Stimulated activated CD4-positive, alpha-beta T cell treated with anti-CD3 and anti-CD28 coated beads, Interleukin-4, amount 100 ng/mL, for 24 hours (primary cell): ENCODE results near the gene SENP8.

ENCODE experiments used
- DNase-seq: peaks from one replicate; pipeline ENCODE4 v3.0.0-alpha.2; 2020

The SENP8 gene

GRCh38 chr15:72116731-72117485 lies 1.3 kb upstream of the SENP8 start:
- no peak for DNase-seq

GRCh38 chr15:72117486-72118016 lies 652 bp upstream of the SENP8 start:
- peak; percentile 67 for DNase-seq

- no peak for DNase-seq
Measured at GRCh38 chr15:72124218-72124617, 6.0 kb downstream of the SENP8 start.

GRCh38 chr15:72127724-72128322 lies 9.6 kb downstream of the SENP8 start:
- no peak for DNase-seq

GRCh38 chr15:72128359-72128758 lies 10.2 kb downstream of the SENP8 start:
- DNase-seq: no peak

- no peak for DNase-seq
Measured at GRCh38 chr15:72130272-72130671, 12.1 kb downstream of the SENP8 start.

GRCh38 chr15:72131922-72132321 lies 13.7 kb downstream of the SENP8 start:
- DNase-seq: no peak

- DNase-seq: no peak
Measured at GRCh38 chr15:72133211-72133610, 15.0 kb downstream of the SENP8 start.

- DNase-seq: no peak
Measured at GRCh38 chr15:72135719-72136118, 17.5 kb downstream of the SENP8 start.

- no peak for DNase-seq
Measured at GRCh38 chr15:72136170-72137051, 18.2 kb downstream of the SENP8 start.

GRCh38 chr15:72139667-72140066 lies 21.5 kb downstream of the SENP8 start:
- no peak for DNase-seq

- no peak for DNase-seq
Measured at GRCh38 chr15:72140088-72140487, 21.9 kb downstream of the SENP8 start.

GRCh38 chr15:72141171-72142084 lies 23.2 kb downstream of the SENP8 start:
- DNase-seq: no peak

- no peak for DNase-seq
Measured at GRCh38 chr15:72146221-72146620, 28.0 kb downstream of the SENP8 start.

- DNase-seq: no peak
Measured at GRCh38 chr15:72146934-72147333, 28.7 kb downstream of the SENP8 start.

GRCh38 chr15:72147418-72147817 lies 29.2 kb downstream of the SENP8 start:
- DNase-seq: no peak

GRCh38 chr15:72153269-72154000 lies 35.2 kb downstream of the SENP8 start:
- DNase-seq: no peak

GRCh38 chr15:72154316-72154715 lies 36.1 kb downstream of the SENP8 start:
- no peak for DNase-seq

GRCh38 chr15:72155003-72155621 lies 36.9 kb downstream of the SENP8 start:
- DNase-seq: no peak

GRCh38 chr15:72155635-72156616 lies 37.7 kb downstream of the SENP8 start:
- peak; percentile 85 for DNase-seq
